Thyroid gland (tissue), 4 donors: ENCODE measurements around the gene WWTR1.

Experiments used
- CTCF ChIP-seq, 6 experiments: fragments of 200-600 bp in 3 of 6; fragments of 450-650 bp in 3 of 6; sonication (generic) in 3 of 6; IDR thresholded peaks; one replicate each; pipeline ENCODE4 v1.5.1; 2016 to 2019; ENCODE audit warnings: antibody characterized with exemption in 6 of 6, mild to moderate bottlenecking in 2 of 6, inconsistent platforms in 1 of 6, moderate library complexity in 1 of 6
- POLR2A ChIP-seq, 2 donors: fragments of 450-650 bp; IDR thresholded peaks; one replicate each; pipeline ENCODE4 v1.6.1; 2017; ENCODE audit warnings: antibody characterized with exemption in 2 of 2, mild to moderate bottlenecking in 2 of 2, moderate library complexity in 1 of 2

- TF ChIP-seq CTCF (IDR thresholded peaks at IDR 0.05) (peak in 3 of 6 experiments; percentile 21 to 43 (median 25)), POLR2A (IDR thresholded peaks at IDR 0.05) (no peak)
Observed at GRCh38 chr3:149511040-149511626, 146.7 kb downstream of the WWTR1 start.
